Measurements from ENCODE around the gene PLA2G6.
A peak's percentile ranks its signal among the peaks of the same experiment; 100 is the strongest.

PLA2G6 gene

DNA sequence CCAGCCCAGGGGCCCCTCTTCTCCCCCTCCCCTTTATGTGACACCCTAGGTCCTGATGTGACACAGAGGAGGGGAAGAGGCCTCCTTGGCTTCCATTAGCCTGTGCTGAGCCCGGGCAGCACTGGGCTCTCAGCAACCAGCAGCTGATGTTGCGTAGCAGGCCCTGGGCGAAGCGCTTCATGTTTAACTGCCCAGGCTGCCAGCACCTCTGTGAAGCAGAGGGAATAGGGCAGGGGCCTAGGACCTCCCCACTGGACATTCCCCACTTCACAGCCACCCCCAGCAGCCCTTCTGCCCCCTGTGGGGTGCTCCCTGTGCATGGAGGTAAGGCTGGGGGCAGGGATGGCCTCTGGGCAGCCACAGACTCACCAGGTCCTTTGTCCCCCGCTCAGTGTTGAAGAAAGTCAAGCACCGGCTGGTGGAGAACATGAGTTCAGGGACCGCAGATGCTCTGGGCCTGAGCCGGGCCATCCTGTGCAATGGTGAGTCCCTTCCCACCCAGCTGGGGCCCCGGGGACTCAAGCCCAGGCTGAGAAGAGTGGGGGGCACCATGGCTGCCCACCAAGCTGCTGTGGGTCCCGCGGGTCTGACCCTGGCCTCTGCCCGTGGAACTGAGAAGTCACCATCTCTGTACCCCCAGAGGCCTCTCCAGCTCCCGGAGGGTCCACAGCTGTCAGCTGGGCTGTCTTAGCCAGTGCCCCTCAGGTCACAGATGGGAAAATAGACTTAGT lies 112.8 kb downstream of the PLA2G6 start:
- Histone ChIP-seq H3K4me3 (peak overlapping the region in 1 of 2 donors; percentile 24), H3K36me3 (peaks cover 29 to 96% (median 51%) of the 10 kb centered on the region in 3 donors), H3K9me3 (no peaks in the 10 kb centered on the region), H3K27ac (peak overlapping the region; percentile 91 to 97), H3K4me1 (peaks cover 15 to 58% (median 36%) of the 10 kb centered on the region in 4 donors), H3K27me3 (no peaks in the 10 kb centered on the region)
- TF ChIP-seq, protein P1, sequence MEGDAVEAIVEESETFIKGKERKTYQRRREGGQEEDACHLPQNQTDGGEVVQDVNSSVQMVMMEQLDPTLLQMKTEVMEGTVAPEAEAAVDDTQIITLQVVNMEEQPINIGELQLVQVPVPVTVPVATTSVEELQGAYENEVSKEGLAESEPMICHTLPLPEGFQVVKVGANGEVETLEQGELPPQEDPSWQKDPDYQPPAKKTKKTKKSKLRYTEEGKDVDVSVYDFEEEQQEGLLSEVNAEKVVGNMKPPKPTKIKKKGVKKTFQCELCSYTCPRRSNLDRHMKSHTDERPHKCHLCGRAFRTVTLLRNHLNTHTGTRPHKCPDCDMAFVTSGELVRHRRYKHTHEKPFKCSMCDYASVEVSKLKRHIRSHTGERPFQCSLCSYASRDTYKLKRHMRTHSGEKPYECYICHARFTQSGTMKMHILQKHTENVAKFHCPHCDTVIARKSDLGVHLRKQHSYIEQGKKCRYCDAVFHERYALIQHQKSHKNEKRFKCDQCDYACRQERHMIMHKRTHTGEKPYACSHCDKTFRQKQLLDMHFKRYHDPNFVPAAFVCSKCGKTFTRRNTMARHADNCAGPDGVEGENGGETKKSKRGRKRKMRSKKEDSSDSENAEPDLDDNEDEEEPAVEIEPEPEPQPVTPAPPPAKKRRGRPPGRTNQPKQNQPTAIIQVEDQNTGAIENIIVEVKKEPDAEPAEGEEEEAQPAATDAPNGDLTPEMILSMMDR (IDR thresholded peaks at IDR 0.05) = no peak
- intact Hi-C loops (cut with DNase I; ENCODE audit: low total_unique reads) = loop anchor here (5.0 kb wide), 2 partner anchors 283 to 438 kb away; partner anchors contain the start of gene DDX17
- no peak for DNase-seq

DNA sequence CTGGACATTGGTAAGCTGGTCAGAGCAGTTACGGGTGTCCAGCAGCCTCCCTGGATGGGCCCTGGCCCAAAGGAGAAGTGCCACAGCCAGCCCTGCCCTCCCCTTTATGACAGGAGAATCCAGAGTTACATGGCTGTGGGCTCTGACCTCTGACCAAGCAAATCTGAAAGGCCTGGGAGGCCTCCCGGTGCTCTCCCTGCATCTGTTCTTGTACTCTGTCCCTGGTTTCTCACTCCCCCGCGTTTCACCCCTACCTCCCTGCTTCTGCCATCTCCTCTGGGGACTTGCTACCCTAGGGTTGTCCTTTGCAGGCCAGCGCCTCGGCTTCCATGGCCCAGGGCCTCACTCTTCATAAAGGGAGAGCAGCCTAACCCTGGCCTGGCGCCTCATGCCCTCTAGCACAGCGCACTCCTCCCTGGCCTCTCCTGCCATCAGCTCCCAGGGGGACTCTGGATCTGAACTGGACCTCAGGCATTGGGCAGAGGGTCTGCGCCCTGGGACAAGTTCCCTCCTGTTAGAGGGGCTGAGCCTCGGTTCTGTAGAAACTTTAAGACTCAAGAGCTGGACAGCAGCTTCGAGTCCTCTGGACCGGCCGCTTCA lies 113.8 kb downstream of the PLA2G6 start:
- H3K27me3 ChIP-seq = no peaks in the 10 kb centered on the region
- peaks cover 15 to 58% (median 36%) of the 10 kb centered on the region in 4 donors for H3K4me1 ChIP-seq
- no peaks in the 10 kb centered on the region for H3K9me3 ChIP-seq
- no peak overlapping the region for H3K4me3 ChIP-seq
- H3K27ac ChIP-seq = peak overlapping the region; percentile 91 to 97
- TF ChIP-seq, protein P1 (IDR thresholded peaks at IDR 0.05) = no peak
- peaks cover 19 to 96% (median 42%) of the 10 kb centered on the region in 3 donors for H3K36me3 ChIP-seq
- intact Hi-C loops (cut with DNase I; ENCODE audit: low total_unique reads) = loop anchor here (5.0 kb wide), 2 partner anchors 284 to 439 kb away; partner anchors contain the start of gene DDX17
- no peak for DNase-seq

DNA sequence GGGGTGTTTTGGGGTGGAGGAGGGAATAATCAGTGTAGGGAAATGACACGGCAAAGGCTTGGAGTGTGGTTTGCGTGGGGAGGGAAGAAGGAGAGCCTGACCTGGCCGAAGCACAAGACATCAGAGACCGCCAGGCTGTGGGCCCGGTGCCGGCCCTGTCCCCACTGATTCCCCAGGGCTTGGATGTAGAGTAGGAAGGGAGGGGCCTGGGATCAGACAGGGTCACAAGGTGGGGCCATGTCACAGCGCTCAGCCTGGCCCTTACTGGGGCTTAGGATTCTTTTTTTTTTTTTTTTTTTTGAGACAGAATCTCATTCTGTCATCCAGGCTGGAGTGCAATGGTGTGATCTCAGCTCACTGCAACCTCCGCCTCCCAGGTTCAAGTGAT lies 114.6 kb downstream of the PLA2G6 start:
- DNase-seq = no peak
- intact Hi-C loops (cut with DNase I; ENCODE audit: low total_unique reads) = loop anchor here (5.0 kb wide), 2 partner anchors 285 to 440 kb away; partner anchors contain the start of gene DDX17
- peaks cover 15 to 52% (median 36%) of the 10 kb centered on the region in 4 donors for H3K4me1 ChIP-seq
- no peaks in the 10 kb centered on the region for H3K27me3 ChIP-seq
- no peak overlapping the region for H3K4me3 ChIP-seq
- peak overlapping the region; percentile 91 to 97 for H3K27ac ChIP-seq
- TF ChIP-seq, protein P1 (IDR thresholded peaks at IDR 0.05) = no peak
- H3K9me3 ChIP-seq = no peaks in the 10 kb centered on the region
- H3K36me3 ChIP-seq = peaks cover 17 to 94% (median 35%) of the 10 kb centered on the region in 3 donors

DNA sequence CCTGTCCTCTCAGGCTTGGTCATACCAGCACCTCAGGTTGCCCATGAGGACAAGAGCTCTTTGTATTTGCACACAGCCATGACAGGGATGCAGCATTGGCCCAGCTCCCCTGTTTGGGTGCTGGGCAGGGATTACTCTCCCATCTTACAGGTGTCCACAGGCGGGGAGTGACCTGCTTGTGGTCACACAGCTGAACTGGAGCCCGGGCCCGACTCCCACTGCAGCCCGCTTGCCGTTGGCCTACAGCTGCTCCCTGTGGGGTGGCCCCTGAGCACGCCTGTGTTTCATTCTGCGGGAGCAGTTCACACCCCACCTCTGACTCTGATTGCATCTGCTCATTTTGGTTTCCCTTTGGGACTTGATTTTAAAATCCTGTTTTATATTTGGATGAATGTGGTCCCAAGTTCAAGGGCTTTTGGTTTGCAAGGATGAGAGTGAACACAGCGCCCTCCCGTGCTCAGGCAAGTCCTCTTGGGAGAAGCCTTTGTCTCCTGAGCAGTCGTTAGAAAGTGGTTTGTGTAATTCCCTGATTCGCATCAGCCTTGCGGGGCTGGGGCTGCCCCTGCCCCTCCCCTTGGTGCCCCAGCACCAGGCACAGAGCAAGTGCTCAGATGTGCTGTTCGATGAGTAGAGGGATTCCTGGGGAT lies 115.1 kb downstream of the PLA2G6 start:
- intact Hi-C loops (cut with DNase I; ENCODE audit: low total_unique reads) = loop anchor here (5.0 kb wide), 2 partner anchors 286 to 441 kb away; partner anchors contain the start of gene DDX17
- H3K27ac ChIP-seq = peak overlapping the region; percentile 91 to 97
- H3K27me3 ChIP-seq = no peaks in the 10 kb centered on the region
- no peak overlapping the region for H3K4me3 ChIP-seq
- peaks cover 15 to 48% (median 35%) of the 10 kb centered on the region in 4 donors for H3K4me1 ChIP-seq
- no peak for DNase-seq
- TF ChIP-seq, protein P1 (IDR thresholded peaks at IDR 0.05) = no peak
- peaks cover 17 to 94% (median 34%) of the 10 kb centered on the region in 3 donors for H3K36me3 ChIP-seq
- no peaks in the 10 kb centered on the region for H3K9me3 ChIP-seq

DNA sequence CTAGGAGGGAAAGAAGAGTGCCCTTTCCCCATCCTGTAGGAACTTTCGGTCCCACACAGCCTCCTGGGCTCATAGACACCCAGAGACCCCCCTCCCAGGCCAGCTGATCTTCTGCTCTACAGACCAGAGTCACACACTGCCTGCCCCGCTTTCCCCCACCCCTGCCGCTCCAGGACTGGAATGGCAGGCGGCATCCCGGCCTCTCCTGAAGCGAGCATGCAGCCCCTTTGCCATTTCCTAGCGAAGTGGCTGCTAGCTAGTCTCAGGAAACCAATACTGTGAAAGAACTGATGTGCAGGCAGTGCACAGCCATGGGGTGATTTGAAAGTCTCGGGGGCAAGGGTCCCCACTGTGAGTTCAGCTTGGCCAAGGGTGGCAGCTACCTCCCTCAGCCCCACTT lies 116.1 kb downstream of the PLA2G6 start:
- TF ChIP-seq, protein P1 (IDR thresholded peaks at IDR 0.05) = no peak
- Histone ChIP-seq H3K4me3 (no peak overlapping the region), H3K4me1 (peaks cover 13 to 39% (median 26%) of the 10 kb centered on the region in 4 donors), H3K9me3 (no peaks in the 10 kb centered on the region), H3K36me3 (peaks cover 17 to 94% (median 30%) of the 10 kb centered on the region in 3 donors), H3K27me3 (no peaks in the 10 kb centered on the region), H3K27ac (no peak overlapping the region)
- intact Hi-C loops (cut with DNase I; ENCODE audit: low total_unique reads) = loop anchor here (5.0 kb wide), 2 partner anchors 287 to 442 kb away; partner anchors contain the start of gene DDX17
- no peak for DNase-seq
